HepG2 (cell line): ENCODE results near the gene RBM12. TPM values are rescaled to one million over a fixed set of nuclear protein-coding genes. Genes with fewer than 3 reads are reported as not detected.
A peak's percentile ranks its signal among the peaks of the same experiment; 100 is the strongest.

Source experiments
- CEBPG ChIP-seq: IDR thresholded peaks from 2 replicates; pipeline ENCODE4 v1.6.1; 2016
- CENPX ChIP-seq: sonication (generic); formaldehyde crosslinking; IDR thresholded peaks from 2 replicates; pipeline ENCODE4 v1.9.0; 2021; ENCODE audit warnings: mild to moderate bottlenecking, missing genetic modification reagents, moderate library complexity
- FOXO4 ChIP-seq: sonication (generic); formaldehyde crosslinking; conservative IDR thresholded peaks from 2 replicates; pipeline ENCODE4 v1.8.1; 2023; ENCODE audit warnings: missing genetic modification reagents
- HINFP ChIP-seq: sonication (generic); formaldehyde crosslinking; IDR thresholded peaks from 2 replicates; pipeline ENCODE4 v1.4.0; 2020; ENCODE audit warnings: low read depth, mild to moderate bottlenecking, missing genetic modification reagents
- HNF1A ChIP-seq, 2 experiments: sonication (generic) in 1 of 2; formaldehyde crosslinking in 1 of 2; IDR thresholded peaks; 2 replicates each; pipeline versions ENCODE4 v1.4.0 to v1.6.1; 2016 to 2020; ENCODE audit warnings: borderline replicate concordance in 1 of 2, low read depth in 1 of 2, mild to moderate bottlenecking in 1 of 2, missing genetic modification reagents in 1 of 2
- NCOA1 ChIP-seq: sonication (generic); formaldehyde crosslinking; IDR thresholded peaks from 2 replicates; pipeline ENCODE4 v1.9.0; 2021; ENCODE audit warnings: missing genetic modification reagents
- PPARG ChIP-seq: conservative IDR thresholded peaks from 2 replicates; pipeline ENCODE4 v1.6.1; 2016; ENCODE audit warnings: missing biosample characterization, missing genetic modification reagents
- RFX5 ChIP-seq: IDR thresholded peaks from 2 replicates; pipeline ENCODE4 v1.6.1; 2011; ENCODE audit warnings: low read depth, low read length, improper control_type of control experiment
- SAP130 ChIP-seq: IDR thresholded peaks from 2 replicates; pipeline ENCODE4 v1.6.1; 2016; ENCODE audit warnings: low read depth
- TGIF2 ChIP-seq: IDR thresholded peaks from 2 replicates; pipeline ENCODE4 v1.6.1; 2016; ENCODE audit warnings: control low read depth, missing compliant biosample characterization
- ZBTB38 ChIP-seq: sonication (generic); formaldehyde crosslinking; IDR thresholded peaks from 2 replicates; pipeline ENCODE4 v1.5.1; 2020; ENCODE audit warnings: mild to moderate bottlenecking, missing genetic modification reagents
- ZC3H4 ChIP-seq: sonication (generic); formaldehyde crosslinking; IDR thresholded peaks from 2 replicates; pipeline ENCODE4 v1.4.0; 2020; ENCODE audit warnings: missing genetic modification reagents, borderline replicate concordance
- ZFP36L1 ChIP-seq: sonication (generic); formaldehyde crosslinking; IDR thresholded peaks from 2 replicates; pipeline ENCODE4 v1.8.0; 2022; ENCODE audit warnings: mild to moderate bottlenecking, missing genetic modification reagents, moderate library complexity
- ZNF280D ChIP-seq: sonication (generic); formaldehyde crosslinking; IDR thresholded peaks from 2 replicates; pipeline ENCODE4 v1.5.1; 2020; ENCODE audit warnings: mild to moderate bottlenecking, missing genetic modification reagents
- ZNF30 ChIP-seq: sonication (generic); formaldehyde crosslinking; IDR thresholded peaks from 2 replicates; pipeline ENCODE4 v1.5.0; 2020; ENCODE audit warnings: mild to moderate bottlenecking, missing genetic modification reagents
- ZNF367 ChIP-seq: sonication (generic); formaldehyde crosslinking; IDR thresholded peaks from 2 replicates; pipeline ENCODE4 v1.4.0; 2020; ENCODE audit warnings: missing genetic modification reagents, borderline replicate concordance
- ZNF382 ChIP-seq: sonication (generic); formaldehyde crosslinking; IDR thresholded peaks from 2 replicates; pipeline ENCODE4 v1.5.0; 2020; ENCODE audit warnings: missing genetic modification reagents, mild to moderate bottlenecking, borderline replicate concordance
- ZNF530 ChIP-seq: sonication (generic); formaldehyde crosslinking; IDR thresholded peaks from 2 replicates; pipeline ENCODE4 v1.5.0; 2020; ENCODE audit warnings: low read depth, mild to moderate bottlenecking, missing genetic modification reagents
- ZNF580 ChIP-seq: IDR thresholded peaks from 2 replicates; pipeline ENCODE4 v1.6.1; 2016; ENCODE audit warnings: low read depth, borderline replicate concordance
- ZNF660 ChIP-seq: sonication (generic); formaldehyde crosslinking; IDR thresholded peaks from 2 replicates; pipeline ENCODE4 v1.5.1; 2020; ENCODE audit warnings: mild to moderate bottlenecking, low read depth, missing genetic modification reagents, borderline replicate concordance
- polyA plus RNA-seq, 8 experiments: library from polyadenylated mRNA; depleted of rRNA in 3 of 8; stranded (reverse) in 7 of 8; unstranded in 1 of 8; fragments of >200 nt; fragmentation: Illumina TruSeq in 4 of 8; extraction: Trizol in 4 of 8; gene quantifications; 2 replicates each; pipeline versions ENCODE4 v1.2.1 to v1.2.3, GENCODE V29; 2011 to 2016; ENCODE audit warnings: low read depth in 4 of 8, missing spikeins in 1 of 8, mixed read lengths in 1 of 8; ENCODE audit not compliant: insufficient read depth in 1 of 8
- total RNA-seq, 5 experiments: library from RNA; depleted of rRNA; stranded (reverse); fragments of >200 nt; fragmentation: Illumina TruSeq; extraction: Trizol; gene quantifications; 2 replicates each; pipeline ENCODE4 v1.2.3, GENCODE V29; 2016; ENCODE audit warnings: low read depth in 1 of 5

The RBM12 gene
- total and polyA plus RNA-seq, 2 of the 13 experiments (the other 11 are each of a cell fraction or from before 2014, with no cell fraction given) = 97.9 to 104 TPM

- no peak for TF ChIP-seq HNF1A (IDR thresholded peaks at IDR 0.05; ENCODE audit: low read depth)
- TF ChIP-seq HNF1A (CRISPR knock-in tag; IDR thresholded peaks at IDR 0.05; ENCODE audit: borderline replicate concordance) = peak; percentile 56; the same call in 1 of the 2 replicates
- no peak for TF ChIP-seq ZNF30 (CRISPR knock-in tag)
- no peak for TF ChIP-seq RFX5
- TF ChIP-seq ZNF280D (CRISPR knock-in tag) = no peak
- no peak for TF ChIP-seq ZNF530
- TF ChIP-seq NCOA1 (CRISPR knock-in tag) = no peak
- TF ChIP-seq SAP130 (CRISPR knock-in tag) = peak; percentile 63
- TF ChIP-seq CEBPG (CRISPR knock-in tag) = no peak
- 0 out of 2 replicates have a peak, but pooled peaks have one; percentile 86 for TF ChIP-seq FOXO4 (CRISPR knock-in tag)
- TF ChIP-seq ZNF580 (CRISPR knock-in tag) = no peak; the same call in 1 of the 2 replicates
- no peak for TF ChIP-seq ZBTB38 (CRISPR knock-in tag)
- no peak for TF ChIP-seq ZNF660
- 0 out of 2 replicates have a peak, but pooled peaks have one; percentile 28 for TF ChIP-seq TGIF2 (CRISPR knock-in tag)
- no peak for TF ChIP-seq CENPX (CRISPR knock-in tag)
- TF ChIP-seq PPARG (CRISPR knock-in tag) = no peak; the same call in 1 of the 2 replicates
- no peak for TF ChIP-seq HINFP
- TF ChIP-seq ZFP36L1 (CRISPR knock-in tag) = no peak
- TF ChIP-seq ZNF367 (CRISPR knock-in tag) = no peak
- no peak for TF ChIP-seq ZC3H4 (CRISPR knock-in tag)
- no peak for TF ChIP-seq ZNF382
Observed at GRCh38 chr20:35695245-35695749, 30.6 kb upstream of the RBM12 start (continued).
